Type B pancreatic cell (in vitro differentiated cells): ENCODE results near the gene PARD3B. TPM values are rescaled to one million over a fixed set of nuclear protein-coding genes. Genes with fewer than 3 reads are reported as not detected.

Experiments used
- DNase-seq: peaks from one replicate; pipeline ENCODE4 v3.0.0; 2021; ENCODE audit warnings: mixed read lengths; ENCODE audit not compliant: unreplicated experiment; ENCODE audit errors: extremely low spot score
- H3K27ac Mint-ChIP-seq: 2 replicates; pipeline ENCODE4 v1.8.0; 2021; ENCODE audit warnings: mild to moderate bottlenecking, mixed read lengths
- H3K27me3 Mint-ChIP-seq: 2 replicates; pipeline ENCODE4 v1.8.0; 2021; ENCODE audit warnings: mixed read lengths
- H3K36me3 Mint-ChIP-seq: 2 replicates; pipeline ENCODE4 v1.8.0; 2021; ENCODE audit warnings: mixed read lengths
- H3K4me1 Mint-ChIP-seq: one replicate; pipeline ENCODE4 v1.8.0; 2021; ENCODE audit warnings: mixed read lengths; ENCODE audit not compliant: unreplicated experiment
- H3K4me3 Mint-ChIP-seq: 2 replicates; pipeline ENCODE4 v1.8.0; 2021; ENCODE audit warnings: mild to moderate bottlenecking, mixed read lengths
- H3K9me3 Mint-ChIP-seq: 2 replicates; pipeline ENCODE4 v1.8.0; 2021; ENCODE audit warnings: mixed read lengths
- total RNA-seq: library from RNA; stranded (reverse); gene quantifications from 2 replicates; pipeline ENCODE4 v1.2.1, GENCODE V29; 2021; ENCODE audit warnings: low replicate concordance
- TF ChIP-seq, protein P1 (sequence below): fragments of 200-600 bp; sonication (generic); conservative IDR thresholded peaks from 2 replicates; pipeline ENCODE4 v1.5.0; 2021; ENCODE audit warnings: antibody characterized with exemption, mild to moderate bottlenecking

The PARD3B gene
- total RNA-seq, 1 donor from 2014 or later = 15.9 TPM

GRCh38 chr2:205025580-205026240 is 480.4 kb downstream of the PARD3B start:
- Mint-ChIP-seq H3K4me3 (no peak overlapping the region), H3K4me1 (peaks cover 34% of the 10 kb centered on the region), H3K9me3 (no peaks in the 10 kb centered on the region), H3K27me3 (no peaks in the 10 kb centered on the region), H3K36me3 (no peaks in the 10 kb centered on the region), H3K27ac (no peak overlapping the region)
- no peak for DNase-seq
- TF ChIP-seq, protein P1, sequence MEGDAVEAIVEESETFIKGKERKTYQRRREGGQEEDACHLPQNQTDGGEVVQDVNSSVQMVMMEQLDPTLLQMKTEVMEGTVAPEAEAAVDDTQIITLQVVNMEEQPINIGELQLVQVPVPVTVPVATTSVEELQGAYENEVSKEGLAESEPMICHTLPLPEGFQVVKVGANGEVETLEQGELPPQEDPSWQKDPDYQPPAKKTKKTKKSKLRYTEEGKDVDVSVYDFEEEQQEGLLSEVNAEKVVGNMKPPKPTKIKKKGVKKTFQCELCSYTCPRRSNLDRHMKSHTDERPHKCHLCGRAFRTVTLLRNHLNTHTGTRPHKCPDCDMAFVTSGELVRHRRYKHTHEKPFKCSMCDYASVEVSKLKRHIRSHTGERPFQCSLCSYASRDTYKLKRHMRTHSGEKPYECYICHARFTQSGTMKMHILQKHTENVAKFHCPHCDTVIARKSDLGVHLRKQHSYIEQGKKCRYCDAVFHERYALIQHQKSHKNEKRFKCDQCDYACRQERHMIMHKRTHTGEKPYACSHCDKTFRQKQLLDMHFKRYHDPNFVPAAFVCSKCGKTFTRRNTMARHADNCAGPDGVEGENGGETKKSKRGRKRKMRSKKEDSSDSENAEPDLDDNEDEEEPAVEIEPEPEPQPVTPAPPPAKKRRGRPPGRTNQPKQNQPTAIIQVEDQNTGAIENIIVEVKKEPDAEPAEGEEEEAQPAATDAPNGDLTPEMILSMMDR = no peak

DNA sequence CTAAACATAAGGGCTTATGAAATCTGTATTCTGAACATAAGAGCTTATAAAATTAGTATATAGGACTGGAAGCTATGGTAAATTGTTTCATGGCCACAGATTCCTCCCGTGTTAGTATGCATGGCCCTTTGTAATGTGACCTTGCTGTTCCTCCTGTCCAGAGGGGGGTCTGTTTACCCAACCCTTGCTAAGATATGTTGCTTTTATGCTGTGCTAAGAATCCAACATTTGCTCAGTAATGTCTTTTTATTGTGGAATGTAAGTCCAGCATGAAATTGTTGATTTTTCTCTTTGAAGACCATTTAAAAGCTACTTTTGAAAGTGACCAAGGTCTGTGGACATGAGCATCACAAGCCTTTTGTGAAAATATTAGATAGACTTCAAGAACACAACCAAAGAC is 485.4 kb downstream of the PARD3B start:
- Mint-ChIP-seq H3K9me3 (no peaks in the 10 kb centered on the region), H3K27me3 (no peaks in the 10 kb centered on the region), H3K36me3 (no peaks in the 10 kb centered on the region), H3K4me1 (peaks cover 16% of the 10 kb centered on the region), H3K4me3 (no peak overlapping the region), H3K27ac (no peak overlapping the region)
- no peak for DNase-seq
- TF ChIP-seq, protein P1 = no peak

DNA sequence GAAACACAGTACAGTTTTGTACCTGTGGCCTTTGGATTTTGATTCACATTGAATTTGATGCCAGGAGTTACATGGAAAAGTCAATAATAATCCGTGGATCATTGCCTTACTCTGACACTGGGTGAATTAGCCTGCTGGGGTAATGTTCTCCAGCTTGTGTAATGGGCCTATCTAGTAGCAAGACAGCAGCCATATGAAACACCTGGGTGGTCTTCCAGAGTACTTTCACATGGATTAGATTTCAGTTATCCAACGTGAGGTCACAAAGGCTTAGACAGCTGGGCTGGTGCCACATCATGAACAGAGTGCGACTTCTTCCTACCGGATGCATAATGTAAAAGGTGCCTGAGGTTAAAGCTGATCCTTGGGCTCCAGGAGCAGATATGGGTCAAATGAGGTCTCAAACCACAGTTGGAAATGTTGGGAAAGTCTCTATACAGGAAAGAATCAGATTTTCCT is 486.8 kb downstream of the PARD3B start:
- H3K27ac Mint-ChIP-seq = no peak overlapping the region

GRCh38 chr2:205033431-205033830 is 488.2 kb downstream of the PARD3B start:
- Mint-ChIP-seq H3K9me3 (no peaks in the 10 kb centered on the region), H3K4me3 (no peak overlapping the region), H3K36me3 (no peaks in the 10 kb centered on the region), H3K27me3 (no peaks in the 10 kb centered on the region), H3K4me1 (peaks cover 12% of the 10 kb centered on the region), H3K27ac (no peak overlapping the region)
- TF ChIP-seq, protein P1 = no peak
- no peak for DNase-seq

More for the DNA sequence above, 486.8 kb downstream of the PARD3B start:
- H3K9me3 Mint-ChIP-seq = no peaks in the 10 kb centered on the region
- H3K36me3 Mint-ChIP-seq = no peaks in the 10 kb centered on the region
- no peak overlapping the region for H3K4me3 Mint-ChIP-seq
- TF ChIP-seq, protein P1 = no peak
- no peak for DNase-seq
- no peaks in the 10 kb centered on the region for H3K27me3 Mint-ChIP-seq
- peaks cover 12% of the 10 kb centered on the region for H3K4me1 Mint-ChIP-seq

DNA sequence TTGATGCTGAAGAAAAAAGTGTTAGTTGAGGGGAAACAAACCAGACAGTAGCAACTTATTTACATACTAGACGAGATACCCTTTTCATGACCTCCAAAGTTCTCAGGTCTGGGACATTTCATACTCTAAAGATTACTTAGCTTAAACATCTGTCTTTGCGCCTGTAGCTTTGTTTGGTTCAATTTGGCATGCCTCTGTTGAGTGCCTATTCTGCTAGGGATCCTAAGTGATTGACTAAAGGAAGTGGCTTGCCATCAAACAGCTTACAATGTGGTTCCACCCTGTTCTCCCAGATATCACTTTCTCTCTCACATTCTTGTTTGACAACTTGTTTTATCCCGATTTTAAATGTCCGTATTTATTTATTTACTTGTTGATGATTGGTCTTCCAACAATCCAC is 488.8 kb downstream of the PARD3B start:
- TF ChIP-seq, protein P1 = no peak
- Mint-ChIP-seq H3K36me3 (no peaks in the 10 kb centered on the region), H3K9me3 (no peaks in the 10 kb centered on the region), H3K27ac (no peak overlapping the region), H3K4me1 (peaks cover 12% of the 10 kb centered on the region), H3K27me3 (no peaks in the 10 kb centered on the region), H3K4me3 (no peak overlapping the region)
- no peak for DNase-seq
